ENCODE data around the gene PRKG1.
"Not testable (repeated sequence)": the region's sequence is repeated elsewhere in the genome, so short reads cannot be mapped to it uniquely, and the experiment has no call there.

Gene PRKG1

GRCh38 chr10:51281387-51281786, 207.1 kb downstream of the PRKG1 start:
- DNase-seq, result not testable (repeated sequence)

GRCh38 chr10:51285601-51286000, 211.3 kb downstream of the PRKG1 start:
- DNase-seq, result no peak

GRCh38 chr10:51288511-51288910, 214.2 kb downstream of the PRKG1 start:
- DNase-seq, result no peak

GRCh38 chr10:51289519-51289918, 215.2 kb downstream of the PRKG1 start:
- no peak for DNase-seq

GRCh38 chr10:51291961-51292360, 217.7 kb downstream of the PRKG1 start:
- no peak for DNase-seq

- no peak for DNase-seq
Observed at GRCh38 chr10:51297438-51297837, 223.2 kb downstream of the PRKG1 start.

- DNase-seq, result no peak
Observed at GRCh38 chr10:51300617-51301304, 226.5 kb downstream of the PRKG1 start.

- no peak for DNase-seq
Observed at GRCh38 chr10:51301644-51302043, 227.4 kb downstream of the PRKG1 start.

GRCh38 chr10:51302316-51302715, 228.0 kb downstream of the PRKG1 start:
- no peak for DNase-seq

- no peak for DNase-seq
Observed at GRCh38 chr10:51308116-51308515, 233.8 kb downstream of the PRKG1 start.

GRCh38 chr10:51311228-51311627, 236.9 kb downstream of the PRKG1 start:
- no peak for DNase-seq

- DNase-seq, result no peak
Observed at GRCh38 chr10:51312817-51313216, 238.5 kb downstream of the PRKG1 start.

- DNase-seq, result no peak
Observed at GRCh38 chr10:51313251-51313650, 239.0 kb downstream of the PRKG1 start.

GRCh38 chr10:51313773-51314478, 239.6 kb downstream of the PRKG1 start:
- no peak for DNase-seq

GRCh38 chr10:51314481-51314880, 240.2 kb downstream of the PRKG1 start:
- DNase-seq, result no peak

GRCh38 chr10:51318399-51319172, 244.3 kb downstream of the PRKG1 start:
- no peak for DNase-seq

GRCh38 chr10:51319173-51319435, 244.8 kb downstream of the PRKG1 start:
- DNase-seq, result no peak

GRCh38 chr10:51321300-51321699, 247.0 kb downstream of the PRKG1 start:
- DNase-seq, result no peak

- DNase-seq, result no peak
Observed at GRCh38 chr10:51321980-51322379, 247.7 kb downstream of the PRKG1 start.

GRCh38 chr10:51325649-51326048, 251.4 kb downstream of the PRKG1 start:
- no peak for DNase-seq

GRCh38 chr10:51326174-51326573, 251.9 kb downstream of the PRKG1 start:
- DNase-seq, result no peak

- no peak for DNase-seq
Observed at GRCh38 chr10:51327432-51327831, 253.1 kb downstream of the PRKG1 start.

- no peak for DNase-seq
Observed at GRCh38 chr10:51340366-51340765, 266.1 kb downstream of the PRKG1 start.

Data from DMS79 treated with DMSO at 0.1 percent for 48 hours (cell line).